Liver (tissue), 3 donors: ENCODE results near the gene PLCB2.

ENCODE experiments used
- TAF1 ChIP-seq: conservative IDR thresholded peaks from 2 replicates; pipeline ENCODE4 v1.6.1; 2016; ENCODE audit warnings: antibody characterized with exemption, mild to moderate bottlenecking
- YY1 ChIP-seq: IDR thresholded peaks from 2 replicates; pipeline ENCODE4 v1.6.1; 2016; ENCODE audit warnings: antibody characterized with exemption, mild to moderate bottlenecking
- TF ChIP-seq, protein P1 (sequence below): fragments of 150-350 bp; IDR thresholded peaks from 2 replicates; pipeline ENCODE4 v1.5.1; 2017; ENCODE audit warnings: improper control_type of control experiment, low read depth, low read length; ENCODE audit not compliant: missing input control
- donor health status: healthy.
- donor health status: healthy.

DNA sequence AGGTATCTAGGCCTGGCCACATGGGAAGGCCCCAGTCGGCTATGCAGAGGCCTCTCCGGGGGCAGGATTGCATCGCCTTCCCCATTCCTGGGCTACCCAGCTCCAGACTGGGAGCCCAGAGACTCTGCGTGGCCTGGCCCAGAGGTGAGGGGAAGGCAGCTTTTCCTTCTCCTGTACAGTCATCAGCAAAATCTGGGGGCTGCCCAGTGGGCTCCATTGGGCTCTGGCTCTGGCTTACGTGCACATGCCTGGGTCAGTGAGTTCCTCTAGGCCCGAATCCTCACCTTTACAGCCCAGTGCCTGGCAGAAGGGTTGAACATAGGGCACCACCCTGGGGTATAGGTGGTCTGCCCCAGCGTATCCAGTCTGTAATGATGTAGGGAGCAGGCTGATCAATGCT lies 20.9 kb downstream of the PLCB2 start:
- TF ChIP-seq TAF1 (no peak), YY1 (no peak)
- TF ChIP-seq, protein P1, sequence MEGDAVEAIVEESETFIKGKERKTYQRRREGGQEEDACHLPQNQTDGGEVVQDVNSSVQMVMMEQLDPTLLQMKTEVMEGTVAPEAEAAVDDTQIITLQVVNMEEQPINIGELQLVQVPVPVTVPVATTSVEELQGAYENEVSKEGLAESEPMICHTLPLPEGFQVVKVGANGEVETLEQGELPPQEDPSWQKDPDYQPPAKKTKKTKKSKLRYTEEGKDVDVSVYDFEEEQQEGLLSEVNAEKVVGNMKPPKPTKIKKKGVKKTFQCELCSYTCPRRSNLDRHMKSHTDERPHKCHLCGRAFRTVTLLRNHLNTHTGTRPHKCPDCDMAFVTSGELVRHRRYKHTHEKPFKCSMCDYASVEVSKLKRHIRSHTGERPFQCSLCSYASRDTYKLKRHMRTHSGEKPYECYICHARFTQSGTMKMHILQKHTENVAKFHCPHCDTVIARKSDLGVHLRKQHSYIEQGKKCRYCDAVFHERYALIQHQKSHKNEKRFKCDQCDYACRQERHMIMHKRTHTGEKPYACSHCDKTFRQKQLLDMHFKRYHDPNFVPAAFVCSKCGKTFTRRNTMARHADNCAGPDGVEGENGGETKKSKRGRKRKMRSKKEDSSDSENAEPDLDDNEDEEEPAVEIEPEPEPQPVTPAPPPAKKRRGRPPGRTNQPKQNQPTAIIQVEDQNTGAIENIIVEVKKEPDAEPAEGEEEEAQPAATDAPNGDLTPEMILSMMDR = no peak
